Stimulated activated CD4-positive, alpha-beta T cell treated with anti-CD3 and anti-CD28 coated beads, Interleukin-4, amount 100 ng/mL, for 1 hour (primary cell): ENCODE results near the gene PSENEN.
"Not testable (repeated sequence)": the region's sequence is repeated elsewhere in the genome, so short reads cannot be mapped to it uniquely, and the experiment has no call there.

Experiments
- DNase-seq: peaks from one replicate; pipeline ENCODE4 v3.0.0-alpha.2; 2020

Gene PSENEN

GRCh38 chr19:35752746-35753350 lies 7.4 kb downstream of the PSENEN start:
- no peak for DNase-seq

- no peak for DNase-seq
These were observed 8.4 kb downstream of the PSENEN start for GRCh38 chr19:35753634-35754369.

GRCh38 chr19:35754370-35755130 lies 9.1 kb downstream of the PSENEN start:
- DNase-seq, result no peak

GRCh38 chr19:35755131-35755549 lies 9.7 kb downstream of the PSENEN start:
- DNase-seq, result no peak

GRCh38 chr19:35755550-35756376 lies 10.3 kb downstream of the PSENEN start:
- peak; percentile 63 for DNase-seq

GRCh38 chr19:35756377-35757230 lies 11.2 kb downstream of the PSENEN start, which contains the start of gene HSPB6:
Gene HSPB6 (minus strand): TSS chr19:35757029. CDS start chr19:35757008, 21 bp downstream.
- DNase-seq, result no peak

GRCh38 chr19:35757231-35757748 lies 11.8 kb downstream of the PSENEN start:
- DNase-seq, result no peak

GRCh38 chr19:35757749-35758608 lies 12.5 kb downstream of the PSENEN start, which contains the start of gene PROSER3:
Gene PROSER3 (plus strand): TSS chr19:35758176. CDS start chr19:35758216, 40 bp downstream.
- DNase-seq, result peak; percentile 97

- DNase-seq, result no peak
These were observed 14.2 kb downstream of the PSENEN start for GRCh38 chr19:35759697-35760096.

- DNase-seq, result no peak
These were observed 15.4 kb downstream of the PSENEN start for GRCh38 chr19:35760711-35761349.

- no peak for DNase-seq
These were observed 19.2 kb downstream of the PSENEN start for GRCh38 chr19:35764432-35765315.

- no peak for DNase-seq
These were observed 21.2 kb downstream of the PSENEN start for GRCh38 chr19:35766571-35767104.

- no peak for DNase-seq
These were observed 22.0 kb downstream of the PSENEN start for GRCh38 chr19:35767288-35768081.

- DNase-seq, result no peak
These were observed 22.6 kb downstream of the PSENEN start for GRCh38 chr19:35768082-35768421.

- DNase-seq, result not testable (repeated sequence)
These were observed 26.9 kb downstream of the PSENEN start for GRCh38 chr19:35772362-35772761.

- DNase-seq, result no peak
These were observed 27.8 kb downstream of the PSENEN start for GRCh38 chr19:35773020-35773806.
